HTR-8/SVneo (cell line): ENCODE measurements around the gene FOXL3.

Experiments
- DNase-seq: peaks from one replicate; pipeline ENCODE4 v3.0.0; 2011; ENCODE audit warnings: low spot score, mixed read lengths; ENCODE audit not compliant: insufficient read length
- FAIRE-seq: peaks from 2 replicates; lab custom pipeline; 2011; peaks lifted over from hg19 to GRCh38; lab: Jason Lieb, UNC

FOXL3 gene

GRCh38 chr7:300048-300447, 10.1 kb downstream of the FOXL3 start:
- no peak for FAIRE-seq
- no peak for DNase-seq

- DNase-seq = no peak
Measured at GRCh38 chr7:300546-301290, 10.7 kb downstream of the FOXL3 start.

GRCh38 chr7:301291-302053, 11.5 kb downstream of the FOXL3 start:
- DNase-seq (no peak), FAIRE-seq (no peak)

More at GRCh38 chr7:300546-301290, 10.7 kb downstream of the FOXL3 start:
- peak; percentile 99 for FAIRE-seq

- FAIRE-seq (no peak), DNase-seq (no peak)
Measured at GRCh38 chr7:302054-302992, 12.4 kb downstream of the FOXL3 start.

- no peak for FAIRE-seq
- no peak for DNase-seq
Measured at GRCh38 chr7:303425-303824, 13.5 kb downstream of the FOXL3 start.

DNA sequence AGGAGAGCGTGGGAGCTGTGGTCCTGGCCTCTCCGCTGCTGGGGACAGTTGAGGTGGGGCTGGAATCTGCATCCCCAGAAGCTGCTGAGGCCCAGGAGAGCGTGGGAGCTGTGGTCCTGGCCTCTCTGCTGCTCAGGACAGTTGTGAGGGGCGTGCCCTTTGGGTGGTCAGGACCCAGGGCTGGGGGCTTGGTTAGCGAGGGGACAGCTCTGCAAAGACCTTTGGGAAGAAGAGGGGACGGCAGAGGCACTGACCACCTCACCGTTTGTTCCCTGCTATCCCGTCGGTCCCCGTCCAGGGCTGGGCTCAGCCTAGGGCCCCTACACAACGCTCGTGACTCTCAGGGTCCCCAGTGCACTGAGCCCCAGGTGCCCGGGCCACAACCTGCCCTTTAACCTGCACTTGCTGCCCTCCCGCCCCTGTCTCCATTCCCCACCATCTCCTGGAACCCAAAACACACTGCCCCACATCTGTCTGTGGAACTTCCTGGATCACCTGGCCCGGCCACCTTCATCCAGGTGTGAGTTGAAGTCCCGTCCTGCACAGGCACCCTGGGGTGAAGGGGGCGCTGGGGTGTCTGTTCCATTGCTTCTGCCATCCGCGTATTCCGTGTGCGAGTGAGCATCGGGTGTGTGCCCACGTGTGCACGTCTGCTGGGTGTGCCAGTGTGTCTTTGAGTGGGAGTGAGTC, 14.1 kb downstream of the FOXL3 start:
- DNase-seq (no peak), FAIRE-seq (no peak)

DNA sequence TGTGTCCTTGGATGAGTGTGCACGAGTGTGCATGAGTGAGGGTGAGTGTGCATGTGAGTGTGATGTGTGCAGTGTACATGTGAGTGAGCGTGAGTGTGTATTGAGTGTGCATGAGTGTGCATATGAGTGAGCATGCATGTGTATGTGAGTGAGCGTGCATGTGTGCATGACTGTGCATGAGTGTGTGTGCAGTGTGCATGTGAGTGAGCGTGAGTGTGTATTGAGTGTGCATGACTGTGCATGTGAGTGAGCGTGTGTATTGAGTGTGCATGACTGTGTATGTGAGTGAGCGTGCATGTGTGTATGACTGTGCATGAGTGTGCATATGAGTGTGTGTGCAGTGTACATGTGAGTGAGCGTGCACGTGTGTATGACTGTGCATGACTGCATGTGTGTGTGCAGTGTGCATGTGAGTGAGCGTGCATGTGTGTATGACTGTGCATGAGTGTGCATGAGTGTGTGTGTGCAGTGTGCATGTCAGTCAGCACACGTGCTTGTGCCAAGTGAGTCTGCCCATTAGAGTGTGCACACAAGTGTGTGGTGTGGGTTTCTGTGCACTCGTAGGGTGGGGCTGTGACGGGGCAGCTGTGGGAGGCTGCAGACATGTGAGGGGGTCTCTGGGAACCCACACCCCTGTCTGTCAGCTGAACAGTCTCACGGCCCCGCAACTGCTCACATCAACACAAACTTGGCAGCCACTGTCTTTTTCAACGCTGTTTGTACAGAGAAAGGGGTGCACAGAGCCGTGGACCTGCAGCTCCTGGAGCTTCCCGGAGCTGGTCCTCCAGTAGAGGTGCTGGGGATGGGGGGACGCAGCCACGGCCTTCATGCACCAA, 14.8 kb downstream of the FOXL3 start:
- peak; percentile 99 for FAIRE-seq
- no peak for DNase-seq

- DNase-seq (no peak), FAIRE-seq (no peak)
Measured at GRCh38 chr7:305410-306151, 15.6 kb downstream of the FOXL3 start.

DNA sequence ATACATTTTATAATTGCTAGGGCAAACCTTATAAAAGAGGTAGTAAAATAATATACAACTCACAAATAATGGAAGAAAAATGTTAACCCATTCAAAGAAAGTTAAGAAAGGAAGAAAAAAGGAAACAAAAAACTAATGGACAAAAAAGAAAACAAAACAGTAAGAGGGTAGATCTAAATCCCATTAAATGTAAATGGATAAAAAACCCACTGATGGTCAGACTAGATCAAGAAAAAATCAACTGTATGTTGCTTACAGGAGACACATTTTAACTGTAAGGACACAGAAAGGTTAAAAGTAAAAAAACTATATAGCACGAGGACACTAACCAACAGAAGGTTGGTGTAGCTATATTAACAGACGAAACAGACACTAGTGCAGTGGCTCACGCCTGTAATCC, 18.0 kb downstream of the FOXL3 start:
- FAIRE-seq (no peak), DNase-seq (no peak)

DNA sequence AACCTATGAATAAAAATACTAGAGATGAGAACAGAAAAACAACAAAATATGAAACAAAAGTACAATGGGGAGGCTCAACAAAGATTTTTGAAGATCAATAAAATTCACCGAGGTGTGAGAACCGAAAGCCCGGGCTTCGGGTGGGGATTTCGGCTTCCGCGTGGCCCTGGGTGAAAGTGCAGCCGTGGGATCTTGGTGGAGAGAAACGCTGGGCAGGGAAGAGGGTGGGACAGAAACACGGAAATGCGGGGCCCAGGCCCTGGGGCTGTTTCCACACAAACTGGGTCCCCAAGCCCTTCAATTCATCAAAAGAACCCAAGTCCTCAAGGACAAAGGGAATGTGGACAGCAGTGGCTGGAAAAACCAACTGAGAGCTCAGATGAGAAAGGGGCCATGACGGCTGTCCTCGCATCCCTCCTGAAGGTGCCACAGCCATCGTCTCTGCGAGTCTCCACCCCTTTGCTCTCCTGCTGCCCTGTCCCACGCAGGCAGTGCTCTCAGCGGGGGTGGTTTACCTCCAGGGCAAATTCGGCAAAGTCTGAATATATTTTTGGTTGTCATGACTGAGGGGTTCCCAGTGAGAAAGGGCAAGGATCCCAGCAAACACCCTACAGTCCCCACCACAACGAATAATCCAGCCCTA, 19.7 kb downstream of the FOXL3 start:
- no peak for DNase-seq
- no peak for FAIRE-seq

DNA sequence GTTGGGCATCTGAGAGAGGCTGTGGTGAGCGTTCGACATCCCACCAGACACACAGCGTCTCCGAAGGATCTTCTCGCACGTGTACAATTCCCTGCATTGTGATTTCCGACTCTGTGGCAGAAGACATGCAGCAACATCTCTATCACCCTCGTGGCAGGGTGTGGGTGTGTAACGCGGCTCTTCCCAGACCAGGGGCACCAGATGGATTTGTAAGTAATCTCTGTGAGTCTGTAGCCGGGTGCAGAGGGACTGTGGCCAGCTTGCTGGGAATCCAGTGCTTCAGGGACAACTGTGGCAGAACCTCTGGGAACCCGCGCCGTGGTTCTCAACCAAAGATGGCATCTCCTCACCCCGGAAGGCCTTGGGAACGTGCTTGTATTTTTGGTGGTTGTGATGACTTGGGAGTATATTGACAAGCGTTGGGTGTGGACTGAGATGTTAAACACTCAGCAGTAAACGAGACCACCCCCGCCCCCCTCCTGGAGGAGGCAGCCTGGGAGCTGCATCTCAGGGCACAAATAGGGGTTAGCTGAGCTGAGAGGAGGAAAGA, 21.2 kb downstream of the FOXL3 start:
- FAIRE-seq (peak; percentile 59), DNase-seq (no peak)

DNA sequence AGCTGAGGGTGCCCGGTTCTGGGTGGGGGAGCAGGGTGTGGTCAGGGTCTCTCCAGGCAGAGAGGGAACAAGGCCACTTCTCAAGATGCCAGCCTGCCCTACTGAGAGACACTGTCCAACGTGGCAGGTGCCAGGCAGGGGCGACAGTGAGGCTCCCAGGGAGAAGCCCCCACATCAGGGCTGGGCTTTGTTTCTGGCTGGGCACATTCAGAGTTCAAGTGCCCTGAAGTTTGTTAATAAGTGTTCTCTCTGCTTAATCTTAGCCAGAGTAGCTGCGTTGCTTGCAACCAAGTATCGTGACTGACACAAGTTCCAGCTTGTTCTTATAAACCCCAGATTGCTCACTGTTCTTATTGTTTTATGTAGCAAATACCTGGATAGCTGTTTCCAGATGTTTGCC, 21.8 kb downstream of the FOXL3 start:
- no peak for DNase-seq
- no peak for FAIRE-seq

- no peak for DNase-seq
- peak; percentile 51 for FAIRE-seq
Measured at GRCh38 chr7:312424-312823, 22.5 kb downstream of the FOXL3 start.

DNA sequence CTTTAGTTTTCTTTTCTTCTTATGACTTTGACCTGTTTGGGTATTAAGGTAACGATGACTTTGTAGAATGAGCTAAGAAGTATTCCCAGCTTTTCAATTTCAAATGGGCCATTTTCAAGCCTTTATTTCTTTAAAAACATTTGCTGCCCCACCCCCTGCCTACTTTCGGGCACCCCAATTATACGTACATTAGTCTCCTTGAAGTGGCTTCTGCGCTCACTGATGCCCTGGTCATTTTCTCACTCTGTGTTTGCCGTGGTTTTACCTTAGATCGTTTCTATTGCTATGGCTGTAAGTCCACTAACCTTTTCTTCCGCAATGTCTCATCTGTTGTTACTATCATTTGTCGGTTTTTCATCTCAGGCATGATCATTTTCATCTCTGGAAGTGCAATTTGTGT, 24.9 kb downstream of the FOXL3 start:
- FAIRE-seq = no peak
- DNase-seq = no peak

DNA sequence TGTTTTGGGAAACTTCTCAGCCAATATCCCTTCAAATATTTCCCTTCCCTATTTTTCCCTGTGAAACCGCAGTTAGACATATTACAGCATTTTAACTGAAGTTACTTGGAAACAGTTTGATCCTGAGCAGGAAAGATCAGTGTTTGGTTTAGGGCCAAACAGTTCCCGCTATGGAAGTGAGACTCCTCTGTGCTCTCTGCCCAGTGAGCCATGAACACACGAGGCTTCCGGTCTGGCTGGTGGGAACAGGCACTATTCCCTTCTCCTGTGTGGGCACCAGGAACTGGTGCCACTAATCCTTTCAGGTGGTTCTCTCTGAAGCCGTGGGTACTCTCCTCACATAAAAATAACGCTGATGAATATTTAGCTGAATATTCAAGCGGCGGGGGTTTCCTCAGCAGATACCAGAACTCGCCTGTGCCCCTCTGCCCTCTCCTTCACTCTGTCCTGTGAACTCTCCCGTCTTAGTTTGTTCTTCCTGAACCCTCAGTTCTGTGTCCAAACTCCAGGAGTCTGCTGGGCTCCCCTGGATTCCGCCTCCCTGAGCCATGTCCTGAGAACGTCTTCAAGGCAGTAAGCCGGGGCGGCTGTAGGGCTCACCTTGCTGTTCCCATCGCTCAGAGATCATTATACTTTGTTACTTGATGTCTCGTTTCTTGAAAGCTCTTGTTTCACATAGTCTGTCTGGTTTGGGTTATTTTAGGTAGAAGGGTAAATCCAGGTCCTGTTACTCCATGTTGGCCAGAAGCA, 25.7 kb downstream of the FOXL3 start:
- no peak for FAIRE-seq
- no peak for DNase-seq

- no peak for DNase-seq
- FAIRE-seq = peak; percentile 59
Measured at GRCh38 chr7:317643-318405, 27.9 kb downstream of the FOXL3 start.
